ENCODE measurements around the gene DHDH.

GRCh38 chr19:48987323-48987722, 53.8 kb downstream of the DHDH start:
- no peak for TF ChIP-seq CREB1 (IDR thresholded peaks at IDR 0.05)
- no peak for TF ChIP-seq CREB1 (CRISPR knock-in tag; IDR thresholded peaks at IDR 0.05)
- TF ChIP-seq HOXA7 (CRISPR knock-in tag; IDR thresholded peaks at IDR 0.05) = no peak
- no peak for TF ChIP-seq HNRNPL (IDR thresholded peaks at IDR 0.05; ENCODE audit: low read depth, low read length)
- no peak for TF ChIP-seq PTBP1 (IDR thresholded peaks at IDR 0.05; ENCODE audit: low read depth, low read length, poor library complexity, severe bottlenecking)
- no peak for TF ChIP-seq ATF3 (CRISPR knock-in tag; IDR thresholded peaks at IDR 0.05)
- TF ChIP-seq SMC3 (IDR thresholded peaks at IDR 0.05; ENCODE audit: low read length) = no peak
- TF ChIP-seq NFYB (CRISPR knock-in tag; IDR thresholded peaks at IDR 0.05) = no peak
- TF ChIP-seq JDP2 (CRISPR knock-in tag; IDR thresholded peaks at IDR 0.05; ENCODE audit: borderline replicate concordance) = no peak
- TF ChIP-seq, protein P1, sequence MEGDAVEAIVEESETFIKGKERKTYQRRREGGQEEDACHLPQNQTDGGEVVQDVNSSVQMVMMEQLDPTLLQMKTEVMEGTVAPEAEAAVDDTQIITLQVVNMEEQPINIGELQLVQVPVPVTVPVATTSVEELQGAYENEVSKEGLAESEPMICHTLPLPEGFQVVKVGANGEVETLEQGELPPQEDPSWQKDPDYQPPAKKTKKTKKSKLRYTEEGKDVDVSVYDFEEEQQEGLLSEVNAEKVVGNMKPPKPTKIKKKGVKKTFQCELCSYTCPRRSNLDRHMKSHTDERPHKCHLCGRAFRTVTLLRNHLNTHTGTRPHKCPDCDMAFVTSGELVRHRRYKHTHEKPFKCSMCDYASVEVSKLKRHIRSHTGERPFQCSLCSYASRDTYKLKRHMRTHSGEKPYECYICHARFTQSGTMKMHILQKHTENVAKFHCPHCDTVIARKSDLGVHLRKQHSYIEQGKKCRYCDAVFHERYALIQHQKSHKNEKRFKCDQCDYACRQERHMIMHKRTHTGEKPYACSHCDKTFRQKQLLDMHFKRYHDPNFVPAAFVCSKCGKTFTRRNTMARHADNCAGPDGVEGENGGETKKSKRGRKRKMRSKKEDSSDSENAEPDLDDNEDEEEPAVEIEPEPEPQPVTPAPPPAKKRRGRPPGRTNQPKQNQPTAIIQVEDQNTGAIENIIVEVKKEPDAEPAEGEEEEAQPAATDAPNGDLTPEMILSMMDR (CRISPR knock-in tag; IDR thresholded peaks at IDR 0.05) = no peak; the same call in 1 of the 2 replicates
